ENCODE measurements around the gene RUFY2.
"Not testable (repeated sequence)": the region's sequence is repeated elsewhere in the genome, so short reads cannot be mapped to it uniquely, and the experiment has no call there.

The RUFY2 gene

DNA sequence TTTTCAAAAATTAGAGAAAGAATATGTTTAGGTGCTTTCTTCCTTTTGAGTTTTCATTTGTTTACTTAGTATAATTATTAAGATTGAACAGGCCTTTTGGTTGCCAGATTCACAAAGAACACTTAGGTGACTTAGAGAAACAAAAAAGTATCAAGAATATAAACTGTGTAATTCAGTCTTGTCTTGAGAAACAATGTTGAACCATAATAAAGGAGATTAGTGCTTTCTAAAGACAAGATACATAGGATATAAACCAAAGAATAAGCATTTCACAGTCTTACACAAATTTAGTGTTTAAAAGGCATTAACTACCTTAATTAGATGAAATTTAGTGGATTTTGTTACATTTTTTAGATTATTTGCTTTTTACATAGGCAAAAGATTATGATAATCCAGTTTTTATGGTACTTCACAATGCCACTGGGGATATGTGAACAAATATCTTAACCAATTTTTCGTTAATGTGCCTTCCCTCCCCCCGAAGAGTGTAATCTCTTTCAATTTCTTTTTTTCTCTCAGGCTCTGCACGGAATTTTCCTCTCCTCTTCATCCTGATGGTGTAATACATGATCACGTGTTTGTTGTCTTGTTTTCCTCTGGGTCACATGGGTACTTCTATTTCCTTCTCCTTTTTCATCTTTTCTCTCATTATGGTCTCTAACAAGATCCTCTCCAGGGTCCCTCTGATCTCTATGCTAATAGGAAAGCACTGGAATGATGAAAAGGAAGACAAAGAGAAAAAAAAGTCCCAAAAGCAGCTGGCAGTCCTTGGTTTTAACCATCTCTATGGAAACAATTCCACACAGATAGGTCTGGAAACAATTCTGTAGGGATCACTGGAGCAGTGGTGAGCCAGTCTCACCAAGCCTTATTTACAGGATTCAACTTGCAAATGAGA, 78.9 kb downstream of the RUFY2 start:
- DNase-seq (ENCODE audit: low read depth): peak; percentile 81

DNA sequence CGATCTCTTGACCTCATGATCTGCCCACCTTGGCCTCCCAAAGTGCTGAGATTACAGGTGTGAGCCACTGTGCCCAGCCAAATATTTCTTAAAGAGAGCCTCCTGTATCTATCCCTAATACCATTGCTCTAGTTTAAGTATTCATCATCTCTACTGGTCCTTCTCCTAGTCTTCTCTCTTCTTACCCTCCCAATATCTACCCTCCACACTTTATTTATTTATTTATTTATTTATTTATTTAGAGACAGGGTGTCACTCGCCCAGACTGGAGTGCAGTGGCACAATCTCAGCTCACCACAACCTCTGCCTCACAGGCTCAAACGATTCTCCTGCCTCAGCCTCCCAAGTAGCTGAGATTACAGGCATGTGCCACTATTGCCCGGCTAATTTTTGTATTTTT, 82.7 kb downstream of the RUFY2 start:
- not testable (repeated sequence) for DNase-seq (ENCODE audit: low read depth)

DNA sequence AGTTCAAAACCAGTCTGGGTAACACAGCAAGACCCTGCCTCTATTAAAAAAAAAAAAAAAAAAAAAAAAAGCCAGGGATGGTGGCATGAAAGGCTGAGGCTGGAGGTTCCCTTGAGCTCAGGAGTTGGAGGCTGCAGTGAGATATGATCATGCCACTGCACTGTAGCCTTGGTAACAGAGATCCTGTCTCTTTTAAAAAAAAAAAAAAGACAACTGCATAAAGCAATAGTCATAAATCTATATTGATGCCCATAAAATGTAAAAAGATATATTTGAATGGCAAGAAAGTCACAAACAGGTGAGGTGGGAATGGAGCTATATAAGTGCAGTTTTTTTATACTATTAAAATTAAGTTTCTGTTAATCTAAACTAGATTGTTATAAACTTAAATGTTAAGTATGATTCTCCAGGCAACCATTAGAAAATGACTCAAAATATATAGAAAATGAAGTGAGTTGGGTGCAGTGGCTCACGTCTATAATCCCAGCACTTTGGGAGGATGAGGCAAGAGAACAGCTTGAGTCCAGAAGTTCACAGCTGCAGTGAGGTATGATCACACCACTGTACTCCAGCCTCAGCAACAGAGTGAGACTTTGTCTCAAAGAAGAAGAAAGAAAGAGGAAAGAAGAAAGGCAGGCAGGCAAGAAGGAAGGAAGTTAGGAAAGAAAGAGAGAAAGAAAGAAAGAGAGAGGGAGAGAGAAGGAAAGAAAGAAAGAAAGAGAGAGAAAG, 88.6 kb downstream of the RUFY2 start:
- DNase-seq (ENCODE audit: low read depth): no peak

DNA sequence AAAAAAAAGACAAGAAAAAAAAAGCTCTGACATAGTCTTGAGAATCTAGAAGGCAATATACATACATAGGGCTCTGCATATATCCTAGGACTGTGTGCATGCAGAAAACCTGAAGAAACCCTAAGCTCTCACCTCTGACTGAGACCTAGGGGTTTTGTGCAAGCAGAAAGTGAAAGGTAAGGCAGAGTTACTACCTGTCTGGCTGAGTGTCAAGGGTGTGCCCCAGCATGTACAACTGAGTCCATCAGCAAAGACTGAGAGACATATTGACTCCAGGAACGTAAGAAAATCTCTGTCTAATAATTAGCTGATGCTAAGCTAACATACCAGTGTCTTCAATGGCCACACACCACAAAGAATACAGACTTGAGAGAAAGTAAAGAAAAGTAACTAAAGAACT, 91.5 kb downstream of the RUFY2 start:
- no peak for DNase-seq (ENCODE audit: low read depth)

DNA sequence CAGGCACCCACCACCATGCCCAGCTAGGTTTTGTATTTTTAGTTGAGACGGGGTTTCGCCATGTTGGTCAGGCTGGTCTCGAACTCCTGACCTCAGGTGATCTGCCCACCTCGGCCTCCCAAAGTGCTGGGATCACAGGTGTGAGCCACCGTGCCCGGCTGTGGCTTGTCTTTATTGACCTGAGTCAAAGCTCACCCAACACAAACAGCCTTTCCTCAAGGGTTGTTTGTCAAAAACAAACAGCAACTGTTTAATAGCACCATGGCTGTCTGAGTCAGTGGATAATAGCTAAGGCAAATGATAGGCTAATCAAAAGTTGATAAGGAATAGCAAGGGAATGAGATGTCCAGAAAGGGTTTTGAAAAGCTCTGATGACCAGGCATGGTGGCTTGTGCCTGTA, 92.1 kb downstream of the RUFY2 start:
- DNase-seq (ENCODE audit: low read depth): not testable (repeated sequence)

DNA sequence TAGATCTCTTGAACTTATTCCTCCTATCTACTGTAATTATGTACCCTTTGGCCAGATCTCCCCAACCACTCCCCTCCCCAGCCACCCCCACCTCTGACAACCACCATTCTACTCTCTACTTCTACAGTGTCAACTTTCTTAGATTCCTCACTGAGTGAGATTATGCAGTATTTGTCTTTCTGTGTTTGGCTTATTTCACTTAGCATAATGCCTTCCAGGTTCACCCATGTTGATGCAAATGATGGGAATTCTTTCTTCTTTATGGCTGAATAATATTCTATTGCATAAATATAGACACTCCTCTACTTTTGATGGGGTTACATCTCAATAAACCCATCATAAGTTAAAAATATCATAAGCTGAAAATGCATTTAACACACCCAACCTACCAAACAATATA, 96.5 kb downstream of the RUFY2 start:
- DNase-seq (ENCODE audit: low read depth): no peak

DNA sequence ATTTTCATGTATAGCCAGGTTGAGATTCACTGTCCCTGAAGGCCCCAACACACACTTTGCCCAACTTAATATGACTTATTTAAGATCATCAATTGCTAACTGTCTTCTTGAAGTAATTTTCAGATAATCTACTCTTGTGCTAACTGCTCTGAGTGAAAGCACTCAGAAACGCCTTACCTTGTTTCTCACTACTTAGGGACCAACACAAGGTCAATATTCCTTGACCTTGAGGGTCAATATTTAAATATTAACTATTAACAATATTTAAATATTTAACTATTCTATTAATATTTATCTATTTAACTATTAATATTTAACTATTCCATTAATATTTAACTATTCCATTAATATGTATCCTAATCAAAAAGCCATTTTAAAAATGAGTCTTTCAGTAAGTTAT, 101.2 kb downstream of the RUFY2 start:
- DNase-seq (ENCODE audit: low read depth): no peak

DNA sequence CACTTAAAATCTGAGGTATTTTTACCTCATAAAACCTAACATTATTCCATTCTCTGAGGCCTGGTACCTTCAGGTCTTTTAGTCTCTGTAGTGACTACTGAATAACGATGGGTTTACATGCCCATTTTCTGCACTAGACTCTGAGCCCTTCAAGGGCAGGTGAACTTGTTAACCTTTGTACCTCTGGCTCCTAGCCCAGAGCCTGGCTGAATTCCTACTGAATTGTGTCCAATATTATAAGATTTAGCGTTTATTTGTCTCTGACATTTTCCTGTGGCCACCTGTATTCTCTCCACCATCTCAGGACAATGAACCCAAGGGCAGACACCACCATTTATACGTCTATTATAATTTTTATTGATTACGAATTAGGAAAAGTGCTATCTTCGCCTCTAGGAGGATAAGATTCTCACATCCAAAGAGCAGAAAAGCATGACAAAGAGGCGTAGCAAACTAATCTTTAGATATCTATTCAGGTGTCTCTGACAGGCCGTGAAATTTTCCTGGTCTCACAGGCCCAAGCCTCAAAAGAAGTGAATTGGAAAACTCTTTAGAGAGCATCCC, 103.1 kb downstream of the RUFY2 start:
- no peak for DNase-seq (ENCODE audit: low read depth)

DNA sequence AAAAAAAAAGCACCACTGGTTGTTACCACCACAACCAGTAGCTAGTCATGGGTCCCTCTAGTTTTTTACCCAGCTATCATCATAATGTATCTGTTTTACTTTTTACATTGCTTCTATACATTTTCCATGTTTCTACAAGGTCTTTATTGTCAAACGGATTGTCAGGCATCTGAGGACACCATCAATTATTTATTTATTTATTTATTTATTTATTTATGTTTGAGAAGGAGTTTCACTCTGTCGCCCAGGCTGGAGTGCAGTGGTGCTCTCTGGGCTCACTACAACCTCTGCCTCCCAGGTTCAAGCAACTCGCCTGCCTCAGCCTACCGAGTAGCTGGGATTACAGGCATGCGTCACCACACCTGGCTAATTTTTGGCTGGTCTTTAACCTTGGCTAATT, 104.2 kb downstream of the RUFY2 start:
- DNase-seq (ENCODE audit: low read depth): no peak

DNA sequence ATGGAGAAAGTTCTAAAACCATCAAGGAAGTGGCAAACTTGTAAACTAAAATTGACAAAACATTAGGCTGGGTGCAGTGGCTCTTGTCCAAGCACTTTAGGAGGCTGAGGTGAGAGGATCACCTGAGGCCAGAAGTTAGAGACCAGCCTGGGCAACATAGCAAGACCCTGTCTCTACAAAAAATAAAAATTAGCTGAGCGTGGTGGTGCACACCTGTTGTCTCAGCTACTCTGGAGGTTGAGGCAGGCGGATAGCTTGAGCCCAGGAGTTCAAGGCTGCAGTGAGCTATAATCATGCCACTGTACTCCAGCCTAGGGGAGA, 104.6 kb downstream of the RUFY2 start:
- DNase-seq (ENCODE audit: low read depth): no peak

DNA sequence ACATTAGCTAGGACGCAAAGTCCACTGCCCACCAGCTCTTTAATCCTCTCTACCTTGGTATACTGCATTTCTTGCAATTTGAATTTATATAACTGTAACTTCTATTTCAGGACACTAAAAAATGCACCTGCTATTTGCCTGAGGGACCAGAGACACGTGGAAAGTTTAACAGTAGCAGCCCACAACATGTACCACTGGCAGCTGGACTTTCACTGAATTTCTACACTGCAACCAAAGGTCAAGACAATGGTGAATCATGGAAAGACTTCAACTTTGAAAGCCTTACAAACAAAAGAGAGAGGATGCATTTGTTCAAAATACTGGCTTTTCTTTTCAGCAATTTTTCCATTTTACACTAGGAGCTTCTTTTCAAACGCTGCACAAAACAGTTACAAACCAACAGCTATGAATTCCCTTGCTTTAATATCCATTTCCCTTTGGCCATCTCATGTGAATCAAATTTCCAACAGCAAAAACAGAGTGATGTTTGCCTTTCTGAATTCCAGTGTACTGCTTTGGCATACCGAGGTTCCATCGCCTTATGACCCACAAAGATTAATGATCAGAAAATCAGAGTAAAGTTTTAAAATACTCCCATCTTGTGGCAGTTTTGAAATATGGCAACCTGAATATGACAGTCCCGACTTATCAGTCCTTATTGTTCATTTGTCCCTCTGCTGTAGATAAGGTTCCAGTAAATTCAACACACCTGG, 105.1 kb downstream of the RUFY2 start:
- DNase-seq (ENCODE audit: low read depth): peak; percentile 69

DNA sequence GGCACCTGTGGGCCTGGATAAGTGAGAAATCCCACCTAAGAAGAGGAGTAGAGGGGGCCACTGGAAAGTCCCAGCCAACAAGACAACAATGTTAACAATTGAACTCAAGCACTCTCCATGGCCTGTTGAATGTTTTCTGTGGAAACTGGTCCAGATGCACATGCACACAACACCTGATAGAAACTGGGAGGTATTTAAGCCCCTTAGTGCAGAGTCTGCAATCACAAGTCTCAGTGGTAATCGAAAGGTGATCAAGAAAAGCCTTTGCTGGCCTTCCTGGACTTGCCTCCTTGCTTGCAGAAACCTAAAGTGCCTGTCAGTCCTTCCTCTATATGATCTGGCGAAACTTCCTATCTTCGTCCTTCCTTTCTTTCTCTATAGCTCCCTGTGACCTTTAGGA, 105.8 kb downstream of the RUFY2 start:
- no peak for DNase-seq (ENCODE audit: low read depth)

DNA sequence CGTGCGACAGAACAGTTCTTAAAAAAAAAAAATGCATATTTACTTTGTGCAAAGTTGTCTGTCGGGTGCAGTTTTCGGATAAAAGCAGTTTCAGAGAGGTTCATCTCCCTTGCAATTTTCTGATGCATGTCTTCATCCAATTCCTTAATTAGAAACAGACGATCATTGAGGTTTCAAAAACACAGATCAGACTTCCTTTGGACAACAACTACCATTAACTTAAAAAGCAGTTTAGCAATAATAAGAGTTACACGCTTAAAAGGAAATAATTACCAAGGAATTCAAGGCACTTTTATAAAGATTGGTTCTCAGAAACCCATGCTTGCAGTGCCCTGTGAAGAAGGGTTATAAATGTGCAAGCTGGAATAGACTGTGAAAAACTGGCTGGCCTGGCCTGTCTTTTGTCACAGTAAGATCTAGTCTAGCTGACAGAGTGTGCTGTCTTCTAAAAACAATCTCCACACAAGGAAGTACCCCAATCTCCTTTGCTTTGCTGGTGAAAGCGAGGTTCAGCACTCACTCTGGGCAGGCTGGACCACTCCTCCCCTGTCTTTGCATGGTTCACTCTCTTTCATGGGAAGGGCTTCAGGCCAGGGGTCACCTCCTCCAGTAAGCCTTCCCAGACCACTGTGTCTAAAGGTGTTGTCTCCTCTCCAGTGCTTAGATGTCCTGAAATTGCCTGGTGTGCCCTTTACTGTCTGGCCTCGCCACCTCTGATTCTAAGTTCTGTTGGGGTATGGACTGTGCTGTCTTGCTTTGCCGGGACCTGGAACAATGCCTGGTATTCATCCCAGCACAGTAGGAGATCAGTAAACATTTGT, 110.0 kb downstream of the RUFY2 start:
- DNase-seq (ENCODE audit: low read depth): no peak
